HG02678 (cell line): ENCODE measurements around the gene ENO4.

Source experiments
- ATAC-seq: cut with Tn5 transposase; IDR thresholded peaks from one replicate; pipeline ENCODE4 v1.9.1; 2021; ENCODE audit warnings: mild to moderate bottlenecking, moderate library complexity; ENCODE audit not compliant: unreplicated experiment

ENO4 gene

GRCh38 chr10:116866066-116866465 lies 16.8 kb downstream of the ENO4 start:
- no peak for ATAC-seq

DNA sequence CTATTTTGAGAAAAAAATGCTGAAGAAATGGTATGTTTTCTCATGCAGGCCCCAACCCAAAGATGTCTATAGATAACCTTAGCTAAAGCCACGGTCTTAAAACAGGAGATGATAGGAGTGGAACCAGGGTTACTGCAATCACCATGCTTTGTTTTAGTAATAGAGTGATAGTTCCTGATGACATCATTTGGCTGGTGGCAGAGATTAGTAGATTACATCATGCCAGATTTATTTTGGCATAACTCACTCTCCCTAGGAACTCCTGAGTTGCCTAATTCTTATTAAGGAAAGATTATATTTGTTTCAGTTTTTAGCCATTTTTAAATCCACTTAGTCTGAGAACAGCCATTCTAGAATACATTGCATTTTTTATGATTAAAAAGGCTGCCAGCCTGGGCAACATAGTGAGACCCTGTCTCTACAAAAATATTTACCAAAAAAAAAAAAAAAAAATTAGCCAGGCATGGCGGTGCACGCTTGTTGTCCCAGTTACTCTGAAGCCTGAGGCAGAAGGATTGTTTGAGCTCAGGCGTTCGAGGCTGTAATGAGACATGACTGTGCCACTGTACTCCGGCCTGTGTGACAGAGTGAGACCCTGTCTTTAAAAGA lies 17.8 kb downstream of the ENO4 start:
- ATAC-seq, result no peak

- ATAC-seq, result no peak
Observed at GRCh38 chr10:116868198-116868676, 18.9 kb downstream of the ENO4 start.

DNA sequence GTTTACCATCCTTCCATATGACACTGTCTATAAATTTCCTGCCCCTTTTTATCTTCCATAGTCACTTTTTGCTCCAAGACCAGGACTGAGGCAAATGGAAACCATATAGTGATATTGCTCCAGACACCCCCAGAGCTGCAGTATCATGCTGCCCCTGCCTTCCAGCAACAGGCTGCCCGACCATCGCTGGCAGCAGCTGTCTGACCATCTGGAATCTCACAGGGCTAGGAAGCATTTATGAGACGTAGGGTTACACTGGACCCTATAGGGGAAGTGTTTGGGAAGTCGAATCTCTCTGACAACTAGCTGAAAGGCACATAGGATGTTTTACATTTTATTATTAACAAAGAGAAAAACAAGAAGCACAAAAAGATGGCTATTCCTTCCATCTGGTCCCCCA lies 19.4 kb downstream of the ENO4 start:
- no peak for ATAC-seq

DNA sequence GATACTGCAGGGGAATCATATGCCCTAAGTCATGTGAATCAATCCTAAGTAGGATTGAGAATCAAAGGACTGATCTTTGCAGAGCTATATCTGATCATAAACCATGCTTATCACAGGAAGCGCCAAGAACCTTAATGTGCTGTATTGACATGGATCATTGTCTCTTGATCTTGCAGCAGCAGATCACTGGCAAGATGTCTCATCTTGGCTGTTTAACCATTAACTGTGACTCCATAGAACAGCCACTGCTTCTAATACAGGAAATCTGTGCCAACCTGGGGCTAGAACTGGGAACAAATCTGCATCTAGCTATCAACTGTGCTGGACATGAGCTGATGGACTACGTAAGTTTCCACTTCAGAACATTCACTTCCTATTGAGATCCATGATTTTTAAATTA lies 21.6 kb downstream of the ENO4 start:
- no peak for ATAC-seq

- no peak for ATAC-seq
Observed at GRCh38 chr10:116873134-116873533, 23.8 kb downstream of the ENO4 start.

DNA sequence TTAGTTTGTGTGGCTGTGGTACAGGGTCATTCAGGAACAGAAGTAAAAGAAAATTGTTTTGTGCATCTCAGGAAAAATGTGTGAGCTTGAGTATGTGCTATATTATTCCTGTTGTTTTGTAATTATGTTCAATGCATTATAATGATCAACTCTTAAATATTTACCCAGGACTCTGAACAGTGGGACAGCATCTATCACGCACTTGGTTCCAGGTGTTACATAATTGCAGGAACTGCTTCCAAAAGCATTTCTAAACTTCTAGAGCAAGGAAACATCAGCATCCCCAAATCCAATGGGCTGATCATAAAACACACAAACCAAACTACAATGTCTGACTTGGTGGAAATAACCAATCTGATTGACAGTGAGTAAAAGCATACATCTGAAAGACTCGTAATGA lies 26.6 kb downstream of the ENO4 start:
- no peak for ATAC-seq

GRCh38 chr10:116877391-116877790 lies 28.1 kb downstream of the ENO4 start:
- no peak for ATAC-seq

- no peak for ATAC-seq
Observed at GRCh38 chr10:116878123-116878522, 28.8 kb downstream of the ENO4 start.

DNA sequence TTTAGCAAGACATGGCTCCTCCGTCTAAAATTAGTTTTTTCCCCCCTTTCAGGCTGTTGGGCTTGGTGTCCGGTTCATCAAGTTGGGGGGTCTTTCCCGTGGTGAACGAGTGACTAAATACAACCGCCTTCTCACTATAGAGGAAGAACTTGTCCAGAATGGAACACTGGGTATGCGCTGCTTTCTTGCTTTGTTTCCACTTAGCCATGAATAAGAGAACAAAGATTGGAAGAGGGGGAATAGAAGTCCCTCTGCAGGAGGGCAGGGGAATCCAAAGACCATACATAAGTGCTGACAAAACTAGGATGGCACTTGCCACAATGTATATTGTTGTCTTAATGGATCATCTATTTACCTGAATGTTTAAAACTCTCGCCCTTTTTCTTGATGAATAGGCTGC lies 30.5 kb downstream of the ENO4 start:
- ATAC-seq, result no peak

DNA sequence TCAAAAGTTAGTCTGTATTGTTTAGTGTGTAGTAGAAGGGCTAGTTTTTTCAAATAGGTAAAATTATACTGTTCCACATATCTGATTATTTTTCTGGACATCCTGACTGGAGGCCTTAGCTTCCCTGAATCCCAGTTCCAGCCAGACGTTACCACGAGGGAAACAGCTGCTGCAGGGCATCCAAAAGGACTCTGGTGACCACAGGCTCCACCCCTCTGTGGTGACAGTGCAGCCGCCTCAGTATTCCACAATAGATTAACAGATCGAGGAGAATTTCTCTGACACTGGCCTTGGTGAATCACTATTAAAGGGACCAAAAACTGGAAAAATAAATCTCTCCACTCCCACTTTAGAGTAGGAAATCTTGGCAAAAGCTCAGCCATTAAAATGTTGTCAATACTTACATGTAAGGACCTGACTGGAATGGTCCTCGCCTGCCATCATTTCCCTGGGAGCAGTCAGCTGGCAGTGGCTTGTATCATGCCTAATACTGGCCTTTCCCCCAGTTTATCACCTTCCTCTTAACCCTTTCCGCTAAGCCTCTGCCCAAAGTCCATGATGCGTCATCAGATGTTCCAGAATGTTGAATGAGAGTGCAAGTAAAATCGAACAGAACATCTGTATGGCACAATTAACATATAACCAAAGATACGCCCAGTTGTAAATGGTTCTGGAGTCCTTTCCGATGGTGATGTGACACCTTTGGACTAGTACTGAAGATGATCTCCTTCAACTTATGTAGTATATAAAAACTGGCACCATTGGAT lies 31.6 kb downstream of the ENO4 start:
- no peak for ATAC-seq

GRCh38 chr10:116882639-116883038 lies 33.3 kb downstream of the ENO4 start:
- ATAC-seq, result no peak

GRCh38 chr10:116886772-116887171 lies 37.5 kb downstream of the ENO4 start:
- no peak for ATAC-seq

- ATAC-seq, result no peak
Observed at GRCh38 chr10:116888380-116889055, 39.2 kb downstream of the ENO4 start.

- ATAC-seq, result no peak
Observed at GRCh38 chr10:116889066-116889465, 39.8 kb downstream of the ENO4 start.

- ATAC-seq, result no peak
Observed at GRCh38 chr10:116891208-116891607, 41.9 kb downstream of the ENO4 start.

- no peak for ATAC-seq
Observed at GRCh38 chr10:116892907-116893685, 43.8 kb downstream of the ENO4 start.

- no peak for ATAC-seq
Observed at GRCh38 chr10:116893686-116894037, 44.4 kb downstream of the ENO4 start.

DNA sequence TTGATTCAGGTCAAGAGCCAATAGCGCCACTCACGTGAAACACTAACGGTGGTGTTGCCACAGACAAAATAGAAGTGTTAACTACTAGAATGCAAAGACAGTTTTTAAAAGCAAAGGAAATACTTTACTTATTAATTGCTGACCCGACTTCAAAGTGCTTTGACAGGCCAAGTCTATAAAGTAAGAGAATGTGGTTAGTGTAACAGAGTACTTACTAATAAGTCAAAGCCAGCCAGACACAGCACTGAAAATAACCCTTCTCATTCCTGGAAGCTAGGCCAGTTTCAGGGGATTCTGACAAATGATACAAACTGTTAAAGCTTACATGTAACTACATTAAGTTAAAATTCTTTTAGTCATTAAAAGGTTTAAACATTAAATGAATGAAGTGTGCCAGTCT lies 50.3 kb downstream of the ENO4 start:
- ATAC-seq, result no peak

DNA sequence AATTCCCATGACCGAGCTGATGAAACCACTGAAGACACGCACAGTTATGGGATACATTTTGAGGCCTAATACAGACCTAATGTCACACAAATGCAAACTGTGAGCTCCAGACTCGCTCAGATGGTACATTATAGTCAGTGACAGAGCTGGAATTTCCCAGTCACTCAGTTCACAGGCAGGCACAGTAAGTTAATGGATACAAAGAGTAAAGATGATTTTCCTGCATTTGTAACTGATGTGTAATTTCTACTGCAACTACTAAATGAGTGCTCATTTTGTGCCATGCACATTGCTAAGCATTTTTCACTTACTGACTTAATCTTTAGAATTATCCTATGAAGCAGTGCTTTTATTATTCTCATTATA lies 56.5 kb downstream of the ENO4 start:
- no peak for ATAC-seq

- ATAC-seq, result no peak
Observed at GRCh38 chr10:116907245-116907987, 58.1 kb downstream of the ENO4 start.
